Measurements from ENCODE around the gene RLF. TPM values are rescaled to one million over a fixed set of nuclear protein-coding genes. Genes with fewer than 3 reads are reported as not detected.
A peak's percentile ranks its signal among the peaks of the same experiment; 100 is the strongest.

Gene RLF
- total and polyA plus RNA-seq, 9 of the 15 experiments (the other 6 are each of a cell fraction or from before 2014, with no cell fraction given): 3.6 to 35.0 (median 21.2) TPM

DNA sequence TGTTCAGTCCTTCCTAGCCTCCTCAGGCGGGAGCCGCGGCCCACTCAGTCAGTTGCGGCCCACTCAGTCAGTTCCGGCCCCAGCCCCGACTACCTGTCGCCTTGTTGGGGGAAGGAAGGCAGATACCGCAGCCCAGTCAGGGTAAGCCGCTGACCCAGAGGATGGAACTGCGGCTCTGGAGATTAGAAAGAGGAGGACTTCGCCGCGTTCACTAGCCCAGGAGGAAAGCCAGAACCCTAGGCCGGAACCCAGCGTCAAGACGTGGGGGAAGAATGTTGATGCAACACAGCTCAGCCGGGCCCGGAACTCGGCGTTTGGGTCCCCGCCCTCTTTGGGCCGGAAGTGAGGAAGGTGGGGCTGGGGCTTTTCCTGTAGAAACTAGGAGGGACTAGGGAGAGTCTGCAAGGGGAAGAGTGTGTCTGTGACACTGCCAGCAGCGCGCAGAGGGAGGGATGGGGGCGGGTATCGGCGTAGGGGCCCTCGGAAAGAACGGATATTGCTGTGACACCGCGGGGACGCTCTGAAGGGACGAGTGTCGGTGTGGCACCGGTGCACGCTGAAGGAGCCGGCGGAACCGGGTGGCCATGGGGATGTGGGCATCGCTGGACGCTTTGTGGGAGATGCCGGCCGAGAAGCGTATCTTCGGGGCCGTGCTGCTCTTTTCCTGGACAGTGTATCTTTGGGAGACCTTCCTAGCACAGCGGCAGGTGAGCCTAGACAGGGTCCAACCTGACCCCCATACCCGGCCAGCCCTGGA lies 96.7 kb downstream of the RLF start, which contains the start of gene ZMPSTE24 (continued):
- TF ChIP-seq, protein P1, sequence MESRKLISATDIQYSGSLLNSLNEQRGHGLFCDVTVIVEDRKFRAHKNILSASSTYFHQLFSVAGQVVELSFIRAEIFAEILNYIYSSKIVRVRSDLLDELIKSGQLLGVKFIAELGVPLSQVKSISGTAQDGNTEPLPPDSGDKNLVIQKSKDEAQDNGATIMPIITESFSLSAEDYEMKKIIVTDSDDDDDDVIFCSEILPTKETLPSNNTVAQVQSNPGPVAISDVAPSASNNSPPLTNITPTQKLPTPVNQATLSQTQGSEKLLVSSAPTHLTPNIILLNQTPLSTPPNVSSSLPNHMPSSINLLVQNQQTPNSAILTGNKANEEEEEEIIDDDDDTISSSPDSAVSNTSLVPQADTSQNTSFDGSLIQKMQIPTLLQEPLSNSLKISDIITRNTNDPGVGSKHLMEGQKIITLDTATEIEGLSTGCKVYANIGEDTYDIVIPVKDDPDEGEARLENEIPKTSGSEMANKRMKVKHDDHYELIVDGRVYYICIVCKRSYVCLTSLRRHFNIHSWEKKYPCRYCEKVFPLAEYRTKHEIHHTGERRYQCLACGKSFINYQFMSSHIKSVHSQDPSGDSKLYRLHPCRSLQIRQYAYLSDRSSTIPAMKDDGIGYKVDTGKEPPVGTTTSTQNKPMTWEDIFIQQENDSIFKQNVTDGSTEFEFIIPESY (CRISPR knock-in tag; IDR thresholded peaks at IDR 0.05): peak; percentile 65
- TF ChIP-seq HNRNPK (IDR thresholded peaks at IDR 0.05; ENCODE audit: low read depth, low read length, poor library complexity, severe bottlenecking) (no peak), RCOR1 (IDR thresholded peaks at IDR 0.05; ENCODE audit: borderline replicate concordance in 1 of 2, low read depth in 2 of 2, low read length in 2 of 2) (peak; percentile 10 to 80; a peak in 2 of 4 replicates), ZKSCAN3 (CRISPR knock-in tag; IDR thresholded peaks at IDR 0.05) (no peak), FOXJ3 (CRISPR knock-in tag; IDR thresholded peaks at IDR 0.05) (no peak), NFATC3 (IDR thresholded peaks at IDR 0.05) (peak; percentile 72; the same call in 1 of the 2 replicates), HNRNPLL (IDR thresholded peaks at IDR 0.05; ENCODE audit: low read depth, low read length, poor library complexity, severe bottlenecking) (peak; percentile 74), EP400 (IDR thresholded peaks at IDR 0.05) (peak; percentile 96), PKNOX1 (IDR thresholded peaks at IDR 0.05) (peak; percentile 87), ZNF354B (CRISPR knock-in tag; IDR thresholded peaks at IDR 0.05) (no peak), ZNF707 (CRISPR knock-in tag; conservative IDR thresholded peaks at IDR 0.05) (peak; percentile 50; the same call in 1 of the 2 replicates), GATA2 (CRISPR knock-in tag; IDR thresholded peaks at IDR 0.05) (no peak), NCOA1 (IDR thresholded peaks at IDR 0.05; ENCODE audit: low read depth) (peak; percentile 100), MTF1 (CRISPR knock-in tag; IDR thresholded peaks at IDR 0.05; ENCODE audit: borderline replicate concordance) (no peak), ARHGAP35 (IDR thresholded peaks at IDR 0.05; ENCODE audit: partially characterized antibody) (no peak), HDAC3 (IDR thresholded peaks at IDR 0.05; ENCODE audit: borderline replicate concordance, partially characterized antibody) (peak; percentile 29), HDAC6 (IDR thresholded peaks at IDR 0.05; ENCODE audit: low read depth, low read length) (no peak)
- TF ChIP-seq, protein P2, sequence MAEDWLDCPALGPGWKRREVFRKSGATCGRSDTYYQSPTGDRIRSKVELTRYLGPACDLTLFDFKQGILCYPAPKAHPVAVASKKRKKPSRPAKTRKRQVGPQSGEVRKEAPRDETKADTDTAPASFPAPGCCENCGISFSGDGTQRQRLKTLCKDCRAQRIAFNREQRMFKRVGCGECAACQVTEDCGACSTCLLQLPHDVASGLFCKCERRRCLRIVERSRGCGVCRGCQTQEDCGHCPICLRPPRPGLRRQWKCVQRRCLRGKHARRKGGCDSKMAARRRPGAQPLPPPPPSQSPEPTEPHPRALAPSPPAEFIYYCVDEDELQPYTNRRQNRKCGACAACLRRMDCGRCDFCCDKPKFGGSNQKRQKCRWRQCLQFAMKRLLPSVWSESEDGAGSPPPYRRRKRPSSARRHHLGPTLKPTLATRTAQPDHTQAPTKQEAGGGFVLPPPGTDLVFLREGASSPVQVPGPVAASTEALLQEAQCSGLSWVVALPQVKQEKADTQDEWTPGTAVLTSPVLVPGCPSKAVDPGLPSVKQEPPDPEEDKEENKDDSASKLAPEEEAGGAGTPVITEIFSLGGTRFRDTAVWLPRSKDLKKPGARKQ (CRISPR knock-in tag; IDR thresholded peaks at IDR 0.05): no peak
